Central memory CD8-positive, alpha-beta T cell (primary cell): ENCODE results near the gene PRKCD.
"Not testable (repeated sequence)": the region's sequence is repeated elsewhere in the genome, so short reads cannot be mapped to it uniquely, and the experiment has no call there.

ENCODE experiments used
- ATAC-seq: fragments of 150-1000 bp; cut with Tn5 transposase; replicated peaks from 2 replicates; pipeline ENCODE4 v1.10.0; 2022; ENCODE audit warnings: mild to moderate bottlenecking, moderate FRiP score, moderate number of reproducible peaks; ENCODE audit not compliant: poor library complexity, severe bottlenecking; ENCODE audit errors: extremely low read depth
- DNase-seq, 2 donors: peaks; one replicate each; pipeline ENCODE4 v3.0.0; 2021; ENCODE audit warnings: low spot score in 2 of 2
- H3K27ac Mint-ChIP-seq: one replicate; pipeline ENCODE4 v1.8.0; 2022; ENCODE audit warnings: low read depth, mild to moderate bottlenecking, moderate library complexity, mixed read lengths
- H3K27me3 Mint-ChIP-seq: one replicate; pipeline ENCODE4 v1.8.0; 2022; ENCODE audit warnings: mixed read lengths
- H3K36me3 Mint-ChIP-seq: one replicate; pipeline ENCODE4 v1.8.0; 2022; ENCODE audit warnings: mild to moderate bottlenecking, moderate library complexity, mixed read lengths; ENCODE audit not compliant: insufficient read depth
- H3K4me1 Mint-ChIP-seq: one replicate; pipeline ENCODE4 v1.8.0; 2022; ENCODE audit warnings: mixed read lengths
- H3K4me3 Mint-ChIP-seq: one replicate; pipeline ENCODE4 v1.8.0; 2022; ENCODE audit warnings: mild to moderate bottlenecking, moderate library complexity, mixed read lengths
- H3K9me3 Mint-ChIP-seq: one replicate; pipeline ENCODE4 v1.8.0; 2022; ENCODE audit warnings: mixed read lengths

PRKCD gene

DNA sequence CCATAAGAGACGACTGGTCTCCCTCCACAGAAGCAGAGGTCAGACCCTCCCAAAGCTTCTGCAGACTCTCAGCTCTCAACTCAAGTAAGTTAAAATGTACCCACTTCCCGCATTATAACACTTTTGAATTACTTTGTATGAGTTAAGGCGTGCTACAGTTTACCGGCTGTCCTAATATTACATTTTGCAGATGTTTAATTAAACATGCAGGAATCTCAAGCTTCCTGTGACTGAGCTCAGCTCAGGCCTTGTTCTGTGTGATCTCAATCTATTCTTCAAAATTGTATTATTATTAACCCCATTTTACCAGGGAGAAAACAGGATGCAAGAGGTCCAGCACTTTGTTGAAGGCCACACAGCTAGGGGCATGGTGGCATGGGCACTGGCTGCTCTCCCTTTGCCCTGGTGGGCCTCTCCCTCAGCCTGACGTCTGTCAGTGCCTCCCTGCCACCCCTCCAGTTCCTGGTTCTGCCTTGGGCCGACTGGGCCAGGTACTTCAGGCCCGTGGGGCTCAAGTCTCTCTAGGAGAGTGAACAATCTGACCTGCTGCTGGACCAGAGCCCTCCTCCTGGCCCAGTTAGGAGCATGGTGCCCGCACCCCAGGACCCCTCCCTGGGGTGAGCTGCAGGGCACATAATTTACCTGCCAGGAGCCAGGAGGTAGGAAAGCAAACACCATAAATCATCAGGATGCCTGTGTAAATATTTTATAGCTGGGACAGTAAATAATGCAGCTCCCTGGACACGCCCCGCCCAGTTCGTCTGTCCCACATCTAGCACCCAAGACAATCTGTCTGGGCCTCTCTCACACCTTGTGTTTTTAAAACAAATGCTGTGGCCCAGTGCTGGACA, 15.9 kb upstream of the PRKCD start:
- H3K9me3 Mint-ChIP-seq, result no peaks in the 10 kb centered on the region
- ATAC-seq (no peak), DNase-seq (no peak)
- H3K4me3 Mint-ChIP-seq, result no peak overlapping the region
- no peak overlapping the region for H3K27ac Mint-ChIP-seq
- no peaks in the 10 kb centered on the region for H3K4me1 Mint-ChIP-seq
- no peaks in the 10 kb centered on the region for H3K36me3 Mint-ChIP-seq
- no peaks in the 10 kb centered on the region for H3K27me3 Mint-ChIP-seq

DNA sequence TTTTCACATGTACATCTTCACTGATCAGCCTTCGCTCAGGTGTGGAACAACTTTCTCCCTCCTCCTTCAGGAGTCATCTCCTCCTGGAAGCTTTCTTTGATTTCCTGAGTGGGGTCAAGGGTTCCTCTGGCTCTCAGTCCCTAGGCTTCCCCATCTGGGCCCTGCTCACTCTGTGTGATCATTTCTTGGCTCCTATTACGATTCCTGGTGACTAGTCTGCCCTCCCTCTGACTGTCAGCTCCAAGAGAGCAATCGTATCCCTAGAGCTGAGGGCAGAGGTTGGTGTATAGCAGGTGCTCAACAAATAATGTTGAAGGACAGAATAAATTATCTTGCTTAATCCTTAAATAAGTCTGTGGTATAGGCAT, 15.3 kb upstream of the PRKCD start:
- no peak overlapping the region for H3K27ac Mint-ChIP-seq
- no peaks in the 10 kb centered on the region for H3K9me3 Mint-ChIP-seq
- no peaks in the 10 kb centered on the region for H3K27me3 Mint-ChIP-seq
- no peak for DNase-seq
- H3K4me1 Mint-ChIP-seq, result no peaks in the 10 kb centered on the region
- no peak for ATAC-seq
- H3K36me3 Mint-ChIP-seq, result no peaks in the 10 kb centered on the region
- no peak overlapping the region for H3K4me3 Mint-ChIP-seq

DNA sequence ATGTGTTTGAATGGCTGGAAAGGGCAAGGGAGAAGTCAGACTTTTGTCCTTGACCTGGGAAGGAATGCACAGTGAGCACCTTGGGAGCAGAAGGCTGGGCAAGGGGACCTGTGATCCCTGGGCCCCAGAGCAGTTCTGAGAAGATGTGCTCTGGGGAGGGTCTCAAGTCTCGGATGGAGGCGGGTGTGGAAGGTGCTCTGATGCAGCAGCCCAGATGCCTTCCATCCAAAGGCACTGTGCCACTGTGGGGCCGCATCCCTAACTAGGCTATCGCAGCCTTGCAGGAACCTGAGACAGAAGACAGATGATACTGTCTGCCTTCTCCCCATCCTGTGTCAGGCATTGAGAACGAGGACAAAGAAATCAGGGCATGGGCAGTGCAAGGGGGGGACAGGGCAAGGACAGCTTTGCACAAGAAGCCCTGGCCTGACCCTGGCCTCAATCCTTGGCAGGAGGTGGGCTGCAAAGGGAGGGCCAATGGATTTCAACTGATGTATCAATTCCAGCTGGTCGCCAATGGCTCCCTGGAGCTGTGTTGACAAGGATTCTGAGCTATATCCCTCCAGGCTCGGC, 14.6 kb upstream of the PRKCD start:
- Mint-ChIP-seq H3K27ac (no peak overlapping the region), H3K27me3 (no peaks in the 10 kb centered on the region), H3K9me3 (no peaks in the 10 kb centered on the region), H3K4me1 (no peaks in the 10 kb centered on the region), H3K4me3 (no peak overlapping the region), H3K36me3 (no peaks in the 10 kb centered on the region)
- DNase-seq, result no peak
- no peak for ATAC-seq

DNA sequence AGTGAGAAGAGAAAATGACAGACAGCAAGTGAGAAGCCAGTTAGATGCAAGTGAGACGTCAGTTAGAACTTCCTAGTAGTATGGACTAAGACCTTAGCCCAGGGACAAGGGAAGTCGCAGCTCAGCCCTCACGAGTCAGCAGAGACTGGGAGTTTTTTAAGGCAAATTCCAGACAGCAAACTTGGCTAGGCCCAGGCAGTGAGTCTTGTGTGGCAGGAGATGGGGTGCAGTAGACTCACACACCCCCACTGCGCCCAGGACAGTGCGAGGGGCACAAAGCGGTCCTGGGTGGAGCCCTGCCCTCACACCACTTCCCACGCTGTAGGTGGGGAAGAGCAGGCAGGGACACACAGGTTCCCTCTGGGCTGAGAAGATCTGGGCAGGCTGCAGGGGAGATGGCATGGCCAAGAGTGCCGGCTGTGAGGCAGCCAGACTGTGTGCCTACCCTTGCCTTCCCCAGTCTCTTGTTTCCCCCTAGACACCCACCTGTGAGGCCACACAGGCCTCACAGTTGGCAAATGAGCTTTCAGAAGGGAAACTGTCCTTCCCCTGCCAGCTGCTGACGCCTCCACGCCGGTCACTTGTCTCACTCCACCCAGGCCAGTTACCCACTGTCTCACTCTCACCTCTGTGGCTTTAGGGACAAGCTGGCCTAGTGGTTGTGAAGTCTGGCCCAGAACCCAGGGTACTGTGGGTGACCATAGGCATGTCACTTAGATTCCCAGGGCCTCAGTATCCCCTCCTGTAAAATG, 13.7 kb upstream of the PRKCD start:
- H3K27me3 Mint-ChIP-seq, result peaks cover under 1% of the 10 kb centered on the region
- ATAC-seq, result no peak
- no peak for DNase-seq
- no peaks in the 10 kb centered on the region for H3K36me3 Mint-ChIP-seq
- no peaks in the 10 kb centered on the region for H3K9me3 Mint-ChIP-seq
- no peaks in the 10 kb centered on the region for H3K4me1 Mint-ChIP-seq
- no peak overlapping the region for H3K27ac Mint-ChIP-seq
- no peak overlapping the region for H3K4me3 Mint-ChIP-seq

DNA sequence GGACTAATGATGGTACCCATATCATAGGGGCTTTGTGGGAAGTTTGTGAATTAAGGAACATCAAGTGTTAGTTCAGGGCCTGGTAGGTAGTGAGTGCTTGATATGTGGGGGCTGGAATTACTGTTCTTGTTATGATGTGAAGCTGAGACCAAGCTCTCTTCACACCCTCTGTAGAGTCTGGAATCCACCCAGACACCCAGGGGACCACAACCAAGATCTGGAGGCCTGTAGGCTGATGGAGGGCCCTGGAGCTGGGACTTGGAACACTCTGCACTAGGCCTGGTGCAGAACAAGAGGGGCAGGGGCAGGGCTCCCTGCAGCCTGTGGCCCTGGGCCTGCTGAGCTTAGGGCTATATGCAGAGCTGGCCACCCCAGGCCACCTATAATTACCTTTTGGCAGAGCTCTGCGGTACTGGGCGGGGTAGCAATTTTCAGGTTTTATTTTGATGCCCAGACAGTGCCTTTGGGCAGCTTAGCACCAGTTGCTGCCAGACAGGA, 13.1 kb upstream of the PRKCD start:
- no peaks in the 10 kb centered on the region for H3K36me3 Mint-ChIP-seq
- no peaks in the 10 kb centered on the region for H3K9me3 Mint-ChIP-seq
- DNase-seq, result no peak
- H3K27me3 Mint-ChIP-seq, result peaks cover 7% of the 10 kb centered on the region
- no peak overlapping the region for H3K4me3 Mint-ChIP-seq
- H3K27ac Mint-ChIP-seq, result no peak overlapping the region
- ATAC-seq, result no peak
- no peaks in the 10 kb centered on the region for H3K4me1 Mint-ChIP-seq

DNA sequence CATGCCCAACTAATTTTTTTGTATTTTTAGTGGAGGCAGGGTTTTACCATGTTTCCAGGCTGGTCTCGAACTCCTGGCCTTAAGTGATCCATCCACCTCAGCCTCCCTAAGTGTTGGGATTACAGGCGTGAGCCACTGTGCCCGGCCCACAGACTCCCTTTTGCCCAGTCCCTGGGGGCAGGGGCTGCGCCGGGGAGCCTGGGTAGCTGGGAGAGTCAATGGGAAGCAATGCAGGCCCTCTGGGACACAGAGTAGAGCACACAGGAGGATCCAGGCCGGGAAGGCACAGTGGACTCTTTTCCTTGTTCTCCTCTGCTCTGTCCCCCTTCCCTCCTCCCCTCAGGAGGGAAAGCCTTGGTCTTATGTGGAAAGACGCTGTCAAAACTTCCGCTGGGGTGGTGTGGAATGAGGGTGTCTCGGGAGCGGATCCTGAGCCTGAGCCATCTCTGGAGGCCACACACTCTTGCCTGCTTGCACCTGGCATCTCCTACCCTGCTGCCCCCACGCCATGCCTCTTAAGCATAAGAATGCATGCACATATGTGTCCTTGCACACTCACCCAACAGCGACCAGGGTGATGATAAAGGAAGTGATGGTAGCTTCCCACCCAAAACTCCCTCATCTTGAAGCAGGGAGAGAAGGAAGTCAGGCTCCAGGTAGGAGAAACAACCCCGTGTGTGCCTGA, 11.9 kb upstream of the PRKCD start:
- Mint-ChIP-seq H3K9me3 (no peaks in the 10 kb centered on the region), H3K27me3 (peaks cover 19% of the 10 kb centered on the region), H3K36me3 (no peaks in the 10 kb centered on the region), H3K27ac (no peak overlapping the region), H3K4me3 (no peak overlapping the region), H3K4me1 (no peaks in the 10 kb centered on the region)
- no peak for ATAC-seq
- DNase-seq, result no peak

DNA sequence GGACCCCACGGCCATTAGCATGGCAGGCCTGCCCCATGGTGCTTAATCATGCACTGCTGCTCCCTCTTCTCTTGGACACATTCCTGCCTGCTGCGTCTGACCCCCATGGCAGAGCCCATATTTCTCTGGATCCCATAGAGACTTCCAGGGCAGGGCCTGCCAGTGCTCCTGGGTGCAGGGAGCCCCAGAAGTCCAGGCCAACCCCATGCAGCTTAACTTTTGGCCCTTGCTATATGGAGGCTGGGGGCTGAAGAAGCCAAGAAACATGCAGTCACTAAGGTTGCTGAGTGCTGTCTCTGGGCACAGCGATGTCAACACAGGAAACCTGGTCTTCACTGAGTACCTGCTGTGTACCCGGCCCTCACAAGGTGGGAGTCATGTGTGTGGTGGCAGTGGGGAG, 11.3 kb upstream of the PRKCD start:
- no peak overlapping the region for H3K27ac Mint-ChIP-seq
- DNase-seq (no peak), ATAC-seq (no peak)
- H3K9me3 Mint-ChIP-seq, result no peaks in the 10 kb centered on the region
- H3K4me3 Mint-ChIP-seq, result no peak overlapping the region
- peaks cover 25% of the 10 kb centered on the region for H3K27me3 Mint-ChIP-seq
- no peaks in the 10 kb centered on the region for H3K36me3 Mint-ChIP-seq
- H3K4me1 Mint-ChIP-seq, result no peaks in the 10 kb centered on the region

DNA sequence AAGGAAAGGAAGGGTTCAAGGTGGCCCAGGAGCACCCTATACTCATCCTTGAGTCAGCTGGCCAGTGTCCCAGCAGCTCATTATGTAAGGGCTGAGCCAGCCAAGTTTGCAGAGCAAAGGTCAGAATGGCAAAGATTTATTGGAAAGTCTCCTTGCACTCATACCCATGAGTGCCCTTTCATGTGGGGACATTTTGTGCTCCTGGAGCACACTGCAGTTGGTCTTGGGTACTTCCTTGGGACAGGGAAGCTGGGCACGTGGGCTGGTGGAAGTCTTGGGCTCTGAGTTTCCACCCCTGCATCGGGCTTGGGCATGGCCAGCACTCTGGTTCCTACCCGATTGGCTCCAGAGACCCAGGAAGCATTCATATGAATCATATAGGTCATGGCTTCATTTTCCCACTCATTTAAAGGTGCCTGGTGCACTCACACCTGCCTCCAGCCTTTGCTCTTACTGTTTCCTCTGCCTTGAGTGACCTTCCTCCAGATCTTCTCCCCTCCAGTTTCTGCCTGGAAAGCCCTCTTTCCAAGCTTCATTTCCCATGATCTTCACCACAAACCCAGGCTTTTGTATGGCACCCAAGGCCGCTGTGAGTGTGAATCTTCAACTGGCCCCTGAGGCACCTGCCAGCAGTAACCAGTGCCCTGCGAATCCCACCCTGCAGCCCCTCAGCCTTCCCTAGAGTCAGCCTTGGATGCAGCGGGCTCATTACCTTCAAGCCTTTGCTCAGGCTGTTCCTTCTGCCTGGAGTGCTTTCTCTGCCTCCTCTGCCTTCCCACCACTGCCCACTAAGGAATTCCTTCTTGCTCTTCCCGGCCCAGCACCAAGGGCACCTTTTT, 10.5 kb upstream of the PRKCD start:
- Mint-ChIP-seq H3K9me3 (no peaks in the 10 kb centered on the region), H3K4me3 (no peak overlapping the region), H3K27ac (no peak overlapping the region), H3K36me3 (no peaks in the 10 kb centered on the region), H3K4me1 (no peaks in the 10 kb centered on the region), H3K27me3 (peaks cover 32% of the 10 kb centered on the region)
- DNase-seq (no peak), ATAC-seq (no peak)

DNA sequence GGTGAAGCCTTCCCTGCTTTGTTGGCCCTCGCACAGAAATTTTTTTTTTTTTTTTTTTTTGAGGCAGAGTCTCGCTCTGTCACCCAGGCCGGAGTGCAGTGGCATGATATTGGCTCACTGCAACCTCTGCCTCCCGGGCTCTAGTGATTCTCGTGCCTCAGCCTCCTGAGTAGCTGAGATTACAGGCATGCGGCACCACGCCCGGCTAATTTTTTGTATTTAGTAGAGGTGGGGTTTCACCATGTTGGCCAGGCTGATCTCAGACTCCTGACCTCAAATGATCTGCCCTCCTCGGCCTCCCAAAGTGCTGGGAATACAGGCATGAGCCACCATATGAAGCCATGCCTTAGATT, 9.9 kb upstream of the PRKCD start:
- H3K36me3 Mint-ChIP-seq, H3K9me3 Mint-ChIP-seq, H3K4me1 Mint-ChIP-seq, ATAC-seq, DNase-seq, H3K27ac Mint-ChIP-seq, H3K4me3 Mint-ChIP-seq: not testable (repeated sequence)
- peaks cover 38% of the 10 kb centered on the region for H3K27me3 Mint-ChIP-seq

DNA sequence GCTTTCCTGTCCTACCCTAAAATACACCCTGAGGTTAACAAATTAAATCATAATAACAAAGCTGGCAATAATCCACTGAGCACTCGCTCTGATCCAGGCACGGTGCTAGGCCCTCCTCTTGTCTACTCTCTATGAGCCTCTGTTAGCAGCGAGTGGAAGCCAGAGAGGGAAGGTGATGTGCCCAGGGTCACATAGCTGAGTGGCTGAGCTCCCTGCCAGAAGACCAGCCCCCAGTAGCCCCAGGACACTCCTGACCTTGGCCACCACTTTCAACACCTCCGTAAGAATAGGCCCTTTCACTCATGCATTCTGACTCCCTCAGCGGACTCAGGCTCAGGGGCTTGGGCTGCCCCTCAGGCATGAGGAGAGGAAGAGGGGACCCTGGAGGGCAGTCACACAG, 9.5 kb upstream of the PRKCD start:
- ATAC-seq, result no peak

DNA sequence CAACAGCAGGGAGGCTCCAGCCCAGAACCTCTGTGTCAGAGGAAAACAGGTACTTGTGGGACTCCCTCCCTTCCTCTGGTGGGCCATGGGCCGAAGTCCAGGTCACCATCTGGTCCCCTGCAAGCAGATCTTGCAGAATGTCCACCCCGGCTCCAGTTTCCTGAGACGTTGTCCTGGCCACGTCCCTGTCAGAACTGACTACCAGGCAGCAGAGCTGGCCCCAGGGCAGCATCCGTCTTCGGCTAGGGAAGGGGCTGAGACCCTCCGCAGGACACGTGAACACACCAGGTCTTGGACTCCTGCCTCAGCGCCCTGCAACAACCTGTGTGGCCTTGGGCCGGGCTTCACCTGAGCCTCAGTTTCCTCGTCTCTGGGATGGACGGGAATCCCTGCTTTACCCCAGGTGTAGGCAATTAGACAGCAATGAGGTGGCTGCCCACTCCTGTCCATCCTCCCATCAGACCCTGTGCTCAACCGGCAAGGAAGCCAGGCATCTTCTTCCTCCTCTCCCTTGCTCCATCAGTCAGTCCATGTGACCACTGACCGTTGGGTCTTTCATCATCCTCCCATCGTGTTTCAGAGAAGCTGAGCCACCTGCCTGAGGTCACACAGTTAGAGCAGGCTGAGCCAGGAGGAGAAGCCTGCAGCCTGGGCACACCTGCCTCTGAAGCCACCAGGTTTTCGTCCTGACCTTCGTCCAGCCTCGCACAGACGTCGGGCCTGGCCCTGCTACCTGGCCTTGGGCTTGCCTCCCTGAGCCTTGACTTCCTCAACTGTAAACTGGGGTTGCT, 8.9 kb upstream of the PRKCD start:
- no peak for ATAC-seq
- Mint-ChIP-seq H3K4me3 (no peak overlapping the region), H3K4me1 (no peaks in the 10 kb centered on the region), H3K27ac (no peak overlapping the region), H3K36me3 (peaks cover 2% of the 10 kb centered on the region), H3K9me3 (no peaks in the 10 kb centered on the region), H3K27me3 (peaks cover 40% of the 10 kb centered on the region)
- no peak for DNase-seq

More for the DNA sequence above, 9.5 kb upstream of the PRKCD start:
- no peaks in the 10 kb centered on the region for H3K9me3 Mint-ChIP-seq
- H3K4me1 Mint-ChIP-seq, result no peaks in the 10 kb centered on the region
- peaks cover 2% of the 10 kb centered on the region for H3K36me3 Mint-ChIP-seq
- no peak overlapping the region for H3K27ac Mint-ChIP-seq
- no peak for DNase-seq
- H3K27me3 Mint-ChIP-seq, result peaks cover 40% of the 10 kb centered on the region
- H3K4me3 Mint-ChIP-seq, result no peak overlapping the region
